GM10847 (cell line): ENCODE results near the gene CD34.

Source experiments
- POLR2A ChIP-seq: IDR thresholded peaks from 2 replicates; pipeline ENCODE4 v1.6.1; 2011; ENCODE audit not compliant: insufficient read length; ENCODE audit errors: extremely low read depth

The CD34 gene

GRCh38 chr1:207871117-207871649 lies 39.7 kb downstream of the CD34 start:
- TF ChIP-seq POLR2A = no peak

GRCh38 chr1:207870306-207871031 lies 40.5 kb downstream of the CD34 start:
- no peak for TF ChIP-seq POLR2A

DNA sequence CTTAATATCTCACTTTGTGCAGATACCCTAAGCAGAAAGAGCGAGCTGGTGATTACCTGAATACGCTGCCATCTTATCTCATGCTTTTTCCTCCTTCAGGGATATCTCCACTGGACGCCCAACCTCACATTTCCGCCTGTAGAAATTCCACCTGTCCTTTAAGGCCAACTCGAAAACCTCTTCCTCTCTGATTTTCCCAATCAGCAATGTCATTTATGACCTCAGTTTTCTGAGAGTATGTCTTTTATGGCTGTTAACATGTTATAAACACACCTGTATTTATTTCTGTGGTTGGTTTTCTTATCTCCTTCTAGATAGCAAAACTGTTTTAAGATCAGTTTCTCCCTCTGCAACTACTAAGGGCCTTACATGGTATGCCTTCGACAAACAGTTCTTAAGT lies 41.1 kb downstream of the CD34 start:
- TF ChIP-seq POLR2A = no peak

DNA sequence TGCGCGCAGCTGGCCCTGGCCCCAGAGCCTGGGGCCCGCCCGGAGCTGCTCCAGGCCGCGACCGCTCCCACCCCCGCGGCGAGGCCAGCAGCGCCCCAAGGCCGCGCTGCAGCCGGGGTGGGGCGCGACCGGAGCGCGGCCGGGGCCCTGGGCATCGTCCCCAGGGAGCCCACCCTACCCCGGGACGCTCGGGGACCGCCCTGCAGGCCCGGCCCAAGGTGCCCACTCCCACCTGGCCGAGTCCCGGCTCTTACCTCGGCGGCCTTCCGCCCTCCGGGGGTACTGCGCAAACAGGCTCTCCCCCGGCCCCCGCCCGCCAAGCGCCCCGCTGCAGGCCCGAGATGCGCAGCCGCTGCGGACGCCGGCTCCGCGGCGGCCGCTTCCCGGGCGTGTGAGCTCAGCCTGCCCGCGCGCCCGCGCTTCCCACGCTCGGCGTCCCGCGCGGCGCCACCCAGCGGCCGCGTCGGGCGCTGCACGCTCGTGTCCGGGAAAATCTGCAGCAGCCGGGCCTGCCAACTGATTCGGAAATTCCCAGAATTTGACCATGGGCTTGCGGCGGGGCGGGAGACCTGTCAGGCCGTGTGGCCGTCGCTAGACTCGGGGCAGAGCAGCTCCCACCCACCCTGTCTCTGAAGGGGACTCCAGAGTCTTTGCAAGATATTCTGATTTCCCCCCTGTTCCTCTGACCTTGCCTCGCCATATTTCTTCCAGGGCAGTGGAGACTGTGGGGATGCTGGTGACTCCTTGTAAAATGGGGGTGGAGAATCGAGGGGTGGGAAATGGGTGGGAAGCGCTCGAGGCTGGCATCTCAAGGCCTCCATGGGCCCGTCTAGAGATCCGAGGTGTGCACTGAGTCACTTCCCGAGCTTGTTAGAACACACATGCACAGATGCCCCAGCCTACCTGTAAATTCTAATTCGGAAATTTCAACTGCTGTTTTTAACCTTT lies 41.9 kb downstream of the CD34 start:
- TF ChIP-seq POLR2A = peak; percentile 24

DNA sequence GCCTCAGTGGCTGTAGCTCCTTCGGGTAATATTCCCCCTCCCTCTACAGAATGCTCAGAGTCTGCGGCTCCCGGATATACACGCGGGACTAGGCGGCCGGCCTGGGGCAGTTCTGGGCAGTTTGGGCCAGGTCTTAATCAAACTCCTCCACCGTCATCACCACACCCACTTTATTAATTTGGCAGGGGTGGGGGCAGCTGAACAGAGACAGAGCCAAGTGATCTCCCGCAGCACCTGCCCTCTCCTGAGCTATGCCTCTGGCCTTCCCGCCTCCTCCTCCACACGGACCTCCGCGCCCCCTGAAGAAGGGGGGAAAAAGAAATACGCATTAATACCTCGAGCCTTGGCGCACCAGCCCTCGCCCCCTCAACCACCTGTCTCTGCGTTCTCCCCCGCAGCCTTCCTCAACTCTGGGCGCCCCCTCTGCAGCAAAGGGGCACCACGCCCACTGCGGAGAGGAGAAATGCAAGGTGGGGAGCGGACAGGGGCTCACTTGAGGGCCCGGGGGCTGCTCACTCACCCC lies 42.6 kb downstream of the CD34 start:
- TF ChIP-seq POLR2A = no peak

- TF ChIP-seq POLR2A = no peak
Measured at GRCh38 chr1:207867136-207868109, 43.5 kb downstream of the CD34 start.

DNA sequence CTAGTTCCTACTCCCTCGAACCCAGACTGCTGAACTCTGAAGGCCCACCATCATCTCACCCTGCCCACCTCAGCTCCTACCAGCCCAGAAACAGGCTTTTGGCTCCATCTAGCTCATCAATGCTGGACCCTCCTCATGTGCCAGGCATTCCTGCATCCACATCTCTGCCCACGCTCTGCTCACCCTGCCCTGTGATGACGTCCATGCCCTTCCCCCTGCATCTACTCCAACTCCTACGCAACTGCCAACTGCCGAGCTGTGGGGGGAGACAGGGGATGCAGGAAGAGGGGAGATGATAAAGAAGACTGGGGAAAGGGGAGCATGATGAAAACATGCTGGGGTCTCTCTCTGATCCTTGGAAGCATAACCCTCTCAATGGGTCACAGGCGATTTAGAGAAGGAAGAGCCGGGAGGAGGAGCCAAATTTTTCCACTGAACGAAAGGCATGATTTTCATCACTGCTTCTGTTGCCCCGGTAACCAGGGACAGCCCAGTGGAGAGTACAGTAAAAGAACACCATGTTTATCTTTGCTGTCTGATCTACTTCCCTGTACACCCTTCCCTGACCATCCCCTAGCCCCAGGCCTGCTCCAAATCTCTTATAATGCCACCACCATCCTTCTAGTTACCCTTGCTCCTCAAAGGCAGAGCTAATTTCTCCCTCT lies 44.3 kb downstream of the CD34 start:
- no peak for TF ChIP-seq POLR2A

- TF ChIP-seq POLR2A = no peak
Measured at GRCh38 chr1:207863893-207864535, 46.9 kb downstream of the CD34 start.

GRCh38 chr1:207862241-207862787 lies 48.6 kb downstream of the CD34 start:
- TF ChIP-seq POLR2A = no peak

GRCh38 chr1:207861442-207862177 lies 49.3 kb downstream of the CD34 start:
- TF ChIP-seq POLR2A = no peak

- TF ChIP-seq POLR2A = no peak
Measured at GRCh38 chr1:207860531-207860930, 50.4 kb downstream of the CD34 start.

DNA sequence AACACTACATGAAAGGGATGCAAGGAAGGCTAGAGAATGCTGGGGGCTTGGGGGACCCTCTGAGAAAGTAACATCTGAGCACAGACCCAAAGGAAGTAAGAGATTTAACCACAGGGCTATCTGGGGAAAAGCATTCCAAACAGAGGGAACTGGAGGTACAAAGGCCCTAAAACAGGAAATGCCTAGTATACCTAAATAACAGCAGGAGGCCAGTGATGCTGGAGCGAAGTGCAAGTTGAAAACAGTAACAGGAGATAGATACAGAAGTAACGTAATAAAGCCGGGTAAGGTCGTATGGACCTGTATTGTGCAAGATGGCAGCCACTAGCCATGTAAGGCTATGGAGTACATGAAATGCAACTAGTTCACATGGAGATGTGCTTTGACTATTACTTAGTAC lies 52.1 kb downstream of the CD34 start:
- TF ChIP-seq POLR2A = no peak

- no peak for TF ChIP-seq POLR2A
Measured at GRCh38 chr1:207858281-207858680, 52.6 kb downstream of the CD34 start.
